ENCODE results near the gene CFAP77. TPM values are rescaled to one million over a fixed set of nuclear protein-coding genes. Genes with fewer than 3 reads are reported as not detected.

The CFAP77 gene
- total and polyA plus RNA-seq, 12 donors: 0.53 to 4.3 (median 1.3) TPM

DNA sequence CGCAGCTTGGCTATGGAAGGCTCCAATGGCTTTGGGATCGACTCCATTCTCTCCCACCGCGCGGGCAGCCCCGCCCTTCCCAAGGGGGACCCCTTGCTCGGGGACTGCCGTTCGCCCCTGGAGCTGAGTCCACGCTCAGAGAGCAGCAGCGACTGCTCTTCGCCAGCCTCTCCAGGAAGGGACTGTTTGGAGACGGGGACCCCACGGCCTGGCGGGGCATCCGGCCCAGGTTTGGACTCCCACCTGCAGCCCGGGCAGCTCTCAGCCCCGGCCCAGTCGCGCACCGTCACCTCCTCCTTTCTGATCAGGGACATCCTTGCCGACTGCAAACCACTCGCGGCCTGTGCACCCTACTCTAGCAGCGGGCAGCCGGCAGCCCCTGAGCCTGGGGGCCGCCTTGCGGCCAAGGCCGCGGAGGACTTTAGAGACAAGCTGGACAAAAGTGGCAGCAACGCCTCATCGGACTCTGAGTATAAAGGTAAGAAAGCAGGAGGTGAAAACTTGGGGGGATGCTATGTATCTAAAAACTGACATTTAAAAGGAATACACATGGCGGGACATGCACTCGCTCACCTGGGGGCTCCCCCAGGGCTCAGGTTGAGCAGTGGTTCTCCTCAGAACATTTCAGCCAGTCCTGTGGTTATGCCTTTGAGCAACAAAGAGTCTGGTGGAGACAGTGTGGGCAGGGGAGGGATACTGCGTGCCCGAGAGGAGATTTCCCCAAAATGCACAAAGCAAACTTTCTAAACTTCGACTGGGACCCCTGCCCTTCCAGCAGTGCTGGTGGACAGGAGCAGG is 173.0 kb downstream of the CFAP77 start:
- Histone ChIP-seq H3K27ac (no peak overlapping the region), H3K36me3 (no peaks in the 10 kb centered on the region), H3K27me3 (peaks cover 60 to 100% (median 100%) of the 10 kb centered on the region in 7 donors), H3K4me3 (no peak overlapping the region), H3K9me3 (no peaks in the 10 kb centered on the region), H3K4me1 (peaks cover 0 to 22% (median 10%) of the 10 kb centered on the region in 9 donors)
- peak in 1 of 8 donors; percentile 5 for ATAC-seq
- intact Hi-C loops (cut with DNase I): no loop called here
- DNase-seq: no peak
- 6 to 7% methylated on average over 37 of the region's 37 CpGs for WGBS, 2 donors
- TF ChIP-seq CTCF (IDR thresholded peaks at IDR 0.05): no peak

- no peaks in the 10 kb centered on the region for H3K36me3 ChIP-seq
- no peak for TF ChIP-seq CTCF (IDR thresholded peaks at IDR 0.05)
- no peaks in the 10 kb centered on the region for H3K9me3 ChIP-seq
- no peak overlapping the region for H3K4me3 ChIP-seq
- peaks cover 0 to 22% (median 10%) of the 10 kb centered on the region in 9 donors for H3K4me1 ChIP-seq
- WGBS, 2 donors: 3 to 5% methylated on average over 8 of the region's 8 CpGs
- peaks cover 67 to 100% (median 100%) of the 10 kb centered on the region in 7 donors for H3K27me3 ChIP-seq
- DNase-seq (no peak), ATAC-seq (no peak)
- intact Hi-C loops (cut with DNase I): no loop called here
- no peak overlapping the region for H3K27ac ChIP-seq
Measured at GRCh38 chr9:132583584-132584304, 173.7 kb downstream of the CFAP77 start.

DNA sequence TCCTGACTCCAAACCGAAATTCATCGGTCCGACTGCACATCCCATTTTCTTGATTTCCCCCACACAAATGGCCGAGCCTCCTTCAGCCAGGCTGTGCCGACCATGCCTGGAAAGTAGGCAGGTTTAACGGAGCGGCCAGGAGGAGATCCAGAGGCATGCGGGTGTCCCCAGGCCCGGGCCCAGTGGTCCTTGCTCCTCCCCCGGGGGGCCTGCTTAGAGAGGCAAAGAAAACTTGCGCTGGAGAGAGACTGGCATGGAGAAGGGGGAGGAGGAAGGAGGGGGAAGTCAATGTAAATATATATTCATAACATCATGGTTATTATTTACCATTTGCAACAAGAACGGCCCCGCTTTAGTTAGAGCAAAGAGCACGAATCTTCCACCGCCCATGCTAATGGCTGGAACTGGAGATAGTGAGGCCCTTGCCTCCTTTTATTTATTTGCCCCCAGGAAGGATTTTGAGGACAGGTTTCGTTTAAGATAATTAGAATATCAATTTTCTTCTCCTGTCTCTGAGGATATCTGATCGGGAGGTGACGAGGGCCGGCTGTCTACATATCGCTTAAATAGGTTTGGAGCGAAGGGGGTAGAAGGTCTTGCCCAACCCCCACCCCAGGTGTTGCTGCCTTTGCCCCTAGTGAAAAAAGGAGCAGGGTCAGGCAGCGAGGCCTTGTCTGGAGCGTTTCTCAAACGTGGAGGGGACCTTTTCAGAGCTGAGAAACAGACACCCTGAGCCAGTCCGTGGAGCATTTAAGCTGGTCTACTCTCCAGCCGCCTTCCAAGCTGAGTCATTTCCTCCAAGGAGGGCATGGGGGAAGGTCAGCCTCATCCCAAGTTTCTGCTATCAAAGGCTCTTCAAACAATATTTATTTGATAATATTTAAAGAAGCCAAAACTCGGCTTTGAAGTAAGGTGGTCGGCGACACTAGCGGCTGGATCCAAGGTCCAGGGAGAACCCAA is 174.9 kb downstream of the CFAP77 start:
- 6 to 10% methylated on average over 30 of the region's 30 CpGs for WGBS, 2 donors
- H3K9me3 ChIP-seq: no peaks in the 10 kb centered on the region
- ATAC-seq (no peak), DNase-seq (no peak)
- H3K4me3 ChIP-seq: no peak overlapping the region
- no peak overlapping the region for H3K27ac ChIP-seq
- H3K36me3 ChIP-seq: no peaks in the 10 kb centered on the region
- TF ChIP-seq CTCF (IDR thresholded peaks at IDR 0.05): no peak
- H3K4me1 ChIP-seq: peaks cover 0 to 25% (median 12%) of the 10 kb centered on the region in 9 donors
- intact Hi-C loops (cut with DNase I): no loop called here
- peaks cover 64 to 100% (median 100%) of the 10 kb centered on the region in 7 donors for H3K27me3 ChIP-seq

All from heart right ventricle (tissue), 16 donors.